OCI-LY1 (cell line): ENCODE measurements around the gene TBPL1.

Experiments
- H2AFZ ChIP-seq: fragments of 200-600 bp; sonication (generic), shearing (Covaris generic); 2 replicates; pipeline ENCODE4 v1.6.0; 2014; ENCODE audit warnings: antibody characterized with exemption, mild to moderate bottlenecking, low read length
- H3F3A ChIP-seq: fragments of 200-600 bp; sonication (generic), shearing (Covaris generic); 2 replicates; pipeline ENCODE4 v1.6.0; 2014; ENCODE audit warnings: mild to moderate bottlenecking, antibody characterized with exemption, low read length, moderate library complexity; ENCODE audit not compliant: insufficient read depth
- H3K27ac ChIP-seq: fragments of 200-600 bp; sonication (generic); 2 replicates; pipeline ENCODE4 v1.5.1; 2014; ENCODE audit warnings: low read length, mixed run types, mild to moderate bottlenecking, low read depth; ENCODE audit not compliant: poor library complexity, severe bottlenecking
- H3K27me3 ChIP-seq: fragments of 200-600 bp; sonication (generic); 2 replicates; pipeline ENCODE4 v1.6.0; 2014; ENCODE audit warnings: antibody characterized with exemption, mild to moderate bottlenecking, low read length, moderate library complexity; ENCODE audit not compliant: insufficient read depth
- H3K36me3 ChIP-seq: fragments of 200-600 bp; sonication (generic); 2 replicates; pipeline ENCODE4 v1.6.1; 2014; ENCODE audit warnings: mild to moderate bottlenecking, antibody characterized with exemption, low read length, moderate library complexity, mixed read lengths; ENCODE audit not compliant: insufficient read depth
- H3K4me1 ChIP-seq: fragments of 200-600 bp; sonication (generic); 2 replicates; pipeline ENCODE4 v1.5.1; 2014; ENCODE audit warnings: mild to moderate bottlenecking, low read length, moderate library complexity; ENCODE audit not compliant: insufficient read depth, severe bottlenecking
- H3K4me2 ChIP-seq: fragments of 200-600 bp; sonication (generic), shearing (Covaris generic); 2 replicates; pipeline ENCODE4 v1.6.1; 2014; ENCODE audit warnings: low read length
- H3K4me3 ChIP-seq: fragments of 200-600 bp; sonication (generic); 2 replicates; pipeline ENCODE4 v1.5.1; 2014; ENCODE audit warnings: low read length, low read depth, mild to moderate bottlenecking, mixed read lengths; ENCODE audit not compliant: poor library complexity, severe bottlenecking
- H3K79me2 ChIP-seq: fragments of 200-600 bp; shearing (Covaris generic); 2 replicates; pipeline ENCODE4 v1.6.1; 2016; ENCODE audit warnings: mixed run types, low read length, mixed read lengths; ENCODE audit not compliant: insufficient read depth
- H3K9ac ChIP-seq: fragments of 200-600 bp; sonication (generic), shearing (Covaris generic); 2 replicates; pipeline ENCODE4 v1.6.1; 2014; ENCODE audit warnings: mild to moderate bottlenecking, low read length, mixed read lengths
- H3K9me2 ChIP-seq: fragments of 200-600 bp; sonication (generic), shearing (Covaris generic); 2 replicates; pipeline ENCODE4 v1.6.1; 2014; ENCODE audit warnings: low read depth, mild to moderate bottlenecking, low read length, mixed read lengths
- H3K9me3 ChIP-seq: fragments of 200-600 bp; shearing (Covaris generic); 2 replicates; pipeline ENCODE4 v1.6.1; 2014; ENCODE audit warnings: low read length, mixed read lengths
- H4K20me1 ChIP-seq: fragments of 200-600 bp; sonication (generic), shearing (Covaris generic); 2 replicates; pipeline ENCODE4 v1.6.0; 2016; ENCODE audit warnings: mild to moderate bottlenecking, low read length; ENCODE audit not compliant: insufficient read depth
- CTCF ChIP-seq: fragments of 200-600 bp; sonication (generic), shearing (Covaris generic); IDR thresholded peaks from 2 replicates; pipeline ENCODE4 v1.5.1; 2017; ENCODE audit warnings: mild to moderate bottlenecking, antibody characterized with exemption, low read length, moderate library complexity, mixed read lengths
- EZH2 ChIP-seq: fragments of 200-600 bp; sonication (generic), shearing (Covaris generic); IDR thresholded peaks from 2 replicates; pipeline ENCODE4 v1.8.0; 2017; ENCODE audit warnings: borderline replicate concordance, mixed run types, mild to moderate bottlenecking, antibody characterized with exemption, low read length, moderate library complexity, mixed read lengths

Gene TBPL1

GRCh38 chr6:134004714-134005113 is 51.7 kb downstream of the TBPL1 start:
- Histone ChIP-seq H3K9me3 (no peaks in the 10 kb centered on the region), H3K9me2 (no peaks in the 10 kb centered on the region), H3K36me3 (no peaks in the 10 kb centered on the region; the same call in 1 of the 2 replicates), H3K4me3 (no peak overlapping the region), H3K79me2 (no peaks in the 10 kb centered on the region), H4K20me1 (no peaks in the 10 kb centered on the region), H3F3A (no peaks in the 10 kb centered on the region; the same call in 1 of the 2 replicates), H3K27ac (no peak overlapping the region), H3K4me2 (no peak overlapping the region), H3K4me1 (peaks cover 21% of the 10 kb centered on the region), H3K9ac (no peak overlapping the region), H2AFZ (no peak overlapping the region), H3K27me3 (no peaks in the 10 kb centered on the region)
- TF ChIP-seq CTCF (no peak), EZH2 (no peak)

- no peak overlapping the region for H3K27ac ChIP-seq
- no peaks in the 10 kb centered on the region; the same call in 1 of the 2 replicates for H3K36me3 ChIP-seq
- H3K9me3 ChIP-seq, result no peaks in the 10 kb centered on the region
- no peak overlapping the region for H3K4me3 ChIP-seq
- no peak overlapping the region for H2AFZ ChIP-seq
- no peaks in the 10 kb centered on the region for H3K9me2 ChIP-seq
- H3K79me2 ChIP-seq, result no peaks in the 10 kb centered on the region
- no peak overlapping the region for H3K9ac ChIP-seq
- H3K27me3 ChIP-seq, result no peaks in the 10 kb centered on the region; the same call in 1 of the 2 replicates
- TF ChIP-seq CTCF, result no peak
- TF ChIP-seq EZH2, result no peak
- H3K4me1 ChIP-seq, result peaks cover 21% of the 10 kb centered on the region
- H4K20me1 ChIP-seq, result no peaks in the 10 kb centered on the region
- H3F3A ChIP-seq, result no peaks in the 10 kb centered on the region; the same call in 1 of the 2 replicates
- H3K4me2 ChIP-seq, result no peak overlapping the region
Measured at GRCh38 chr6:134005800-134006199, 52.8 kb downstream of the TBPL1 start.

- Histone ChIP-seq H3K27me3 (no peaks in the 10 kb centered on the region; the same call in 1 of the 2 replicates), H4K20me1 (no peaks in the 10 kb centered on the region), H3F3A (no peaks in the 10 kb centered on the region), H3K79me2 (no peaks in the 10 kb centered on the region), H3K9ac (no peak overlapping the region), H3K27ac (no peak overlapping the region), H2AFZ (no peak overlapping the region), H3K36me3 (no peaks in the 10 kb centered on the region; the same call in 1 of the 2 replicates), H3K4me3 (no peak overlapping the region), H3K9me3 (no peaks in the 10 kb centered on the region), H3K4me1 (peaks cover 21% of the 10 kb centered on the region), H3K4me2 (no peak overlapping the region), H3K9me2 (no peaks in the 10 kb centered on the region)
- no peak for TF ChIP-seq CTCF
- TF ChIP-seq EZH2, result no peak
Measured at GRCh38 chr6:134007077-134007476, 54.1 kb downstream of the TBPL1 start.
